ENCODE measurements around the gene TNFRSF13B. TPM values are rescaled to one million over a fixed set of nuclear protein-coding genes. Genes with fewer than 3 reads are reported as not detected.
"Not testable (repeated sequence)": the region's sequence is repeated elsewhere in the genome, so short reads cannot be mapped to it uniquely, and the experiment has no call there.

The TNFRSF13B gene
- total RNA-seq, 1 donor from 2014 or later, result not detected

- Mint-ChIP-seq H3K4me3 (ENCODE audit: low read depth) (no peak overlapping the region), H3K36me3 (ENCODE audit: insufficient read depth) (no peaks in the 10 kb centered on the region), H3K27me3 (peaks cover 22% of the 10 kb centered on the region), H3K9me3 (ENCODE audit: low read depth) (no peaks in the 10 kb centered on the region), H3K27ac (no peak overlapping the region), H3K4me1 (ENCODE audit: low read depth) (no peaks in the 10 kb centered on the region)
- DNase-seq (ENCODE audit: low spot score, unreplicated experiment), result no peak
- no peak for TF ChIP-seq CTCF (IDR thresholded peaks at IDR 0.05; ENCODE audit: unreplicated experiment)
Measured at GRCh38 chr17:16972346-16972745, 428 bp upstream of the TNFRSF13B start.

- Mint-ChIP-seq H3K4me3 (ENCODE audit: low read depth) (no peak overlapping the region), H3K9me3 (ENCODE audit: low read depth) (no peaks in the 10 kb centered on the region), H3K36me3 (ENCODE audit: insufficient read depth) (no peaks in the 10 kb centered on the region), H3K27ac (no peak overlapping the region), H3K27me3 (peaks cover 15% of the 10 kb centered on the region), H3K4me1 (ENCODE audit: low read depth) (no peaks in the 10 kb centered on the region)
- DNase-seq (ENCODE audit: low spot score, unreplicated experiment), result no peak
- TF ChIP-seq CTCF (IDR thresholded peaks at IDR 0.05; ENCODE audit: unreplicated experiment), result no peak
Measured at GRCh38 chr17:16969931-16970906, 1.7 kb downstream of the TNFRSF13B start.

- no peaks in the 10 kb centered on the region for H3K4me1 Mint-ChIP-seq (ENCODE audit: low read depth)
- no peaks in the 10 kb centered on the region for H3K9me3 Mint-ChIP-seq (ENCODE audit: low read depth)
- H3K27ac Mint-ChIP-seq, result no peak overlapping the region
Measured at GRCh38 chr17:16968786-16969185, 3.1 kb downstream of the TNFRSF13B start.

GRCh38 chr17:16962804-16963203 lies 9.1 kb downstream of the TNFRSF13B start:
- Mint-ChIP-seq H3K4me1 (ENCODE audit: low read depth) (no peaks in the 10 kb centered on the region), H3K4me3 (ENCODE audit: low read depth) (no peak overlapping the region), H3K27me3 (peaks cover 5% of the 10 kb centered on the region), H3K9me3 (ENCODE audit: low read depth) (peaks cover 31% of the 10 kb centered on the region), H3K27ac (no peak overlapping the region), H3K36me3 (ENCODE audit: insufficient read depth) (no peaks in the 10 kb centered on the region)
- DNase-seq (ENCODE audit: low spot score, unreplicated experiment), result no peak
- TF ChIP-seq CTCF (IDR thresholded peaks at IDR 0.05; ENCODE audit: unreplicated experiment), result no peak

More at GRCh38 chr17:16968786-16969185, 3.1 kb downstream of the TNFRSF13B start:
- Mint-ChIP-seq H3K4me3 (ENCODE audit: low read depth) (no peak overlapping the region), H3K27me3 (peaks cover 16% of the 10 kb centered on the region), H3K36me3 (ENCODE audit: insufficient read depth) (no peaks in the 10 kb centered on the region)
- DNase-seq (ENCODE audit: low spot score, unreplicated experiment), result no peak
- TF ChIP-seq CTCF (IDR thresholded peaks at IDR 0.05; ENCODE audit: unreplicated experiment), result no peak

- Mint-ChIP-seq H3K9me3 (ENCODE audit: low read depth) (peaks cover 33% of the 10 kb centered on the region), H3K4me1 (ENCODE audit: low read depth) (no peaks in the 10 kb centered on the region), H3K27me3 (peaks cover 5% of the 10 kb centered on the region), H3K27ac (no peak overlapping the region), H3K36me3 (ENCODE audit: insufficient read depth) (no peaks in the 10 kb centered on the region), H3K4me3 (ENCODE audit: low read depth) (no peak overlapping the region)
- no peak for DNase-seq (ENCODE audit: low spot score, unreplicated experiment)
- no peak for TF ChIP-seq CTCF (IDR thresholded peaks at IDR 0.05; ENCODE audit: unreplicated experiment)
Measured at GRCh38 chr17:16961792-16962191, 10.1 kb downstream of the TNFRSF13B start.

- not testable (repeated sequence) for H3K27ac Mint-ChIP-seq; H3K36me3 Mint-ChIP-seq (ENCODE audit: insufficient read depth); H3K4me3 Mint-ChIP-seq (ENCODE audit: low read depth); H3K27me3 Mint-ChIP-seq; H3K4me1 Mint-ChIP-seq (ENCODE audit: low read depth); DNase-seq (ENCODE audit: low spot score, unreplicated experiment)
- H3K9me3 Mint-ChIP-seq (ENCODE audit: low read depth), result peaks cover 38% of the 10 kb centered on the region
Measured at GRCh38 chr17:16961022-16961421, 10.9 kb downstream of the TNFRSF13B start.

GRCh38 chr17:16955011-16955410 lies 16.9 kb downstream of the TNFRSF13B start:
- not testable (repeated sequence) for DNase-seq (ENCODE audit: low spot score, unreplicated experiment)

More at GRCh38 chr17:16955011-16955410, 16.9 kb downstream of the TNFRSF13B start:
- Mint-ChIP-seq H3K27me3 (peaks cover 16% of the 10 kb centered on the region), H3K9me3 (ENCODE audit: low read depth) (peaks cover 17% of the 10 kb centered on the region)
- H3K4me1 Mint-ChIP-seq (ENCODE audit: low read depth); H3K4me3 Mint-ChIP-seq (ENCODE audit: low read depth); H3K36me3 Mint-ChIP-seq (ENCODE audit: insufficient read depth); H3K27ac Mint-ChIP-seq: not testable (repeated sequence)

Measured in progenitor cell of endocrine pancreas (in vitro differentiated cells).